Chondrocyte (in vitro differentiated cells): Measurements from ENCODE around the gene SLC25A13. TPM values are rescaled to one million over a fixed set of nuclear protein-coding genes. Genes with fewer than 3 reads are reported as not detected.
"Not testable (repeated sequence)": the region's sequence is repeated elsewhere in the genome, so short reads cannot be mapped to it uniquely, and the experiment has no call there.

Source experiments
- DNase-seq: peaks from one replicate; pipeline ENCODE4 v3.0.0; 2021; ENCODE audit warnings: mixed read lengths, low spot score
- H3K27ac Mint-ChIP-seq: one replicate; pipeline ENCODE4 v1.8.0; 2021; ENCODE audit warnings: mild to moderate bottlenecking, moderate library complexity, mixed read lengths; ENCODE audit not compliant: unreplicated experiment
- H3K27me3 Mint-ChIP-seq: 2 replicates; pipeline ENCODE4 v1.8.0; 2021; ENCODE audit warnings: low read depth, mixed read lengths
- H3K36me3 Mint-ChIP-seq: 2 replicates; pipeline ENCODE4 v1.8.0; 2021; ENCODE audit warnings: low read depth, mixed read lengths
- H3K4me1 Mint-ChIP-seq: 2 replicates; pipeline ENCODE4 v1.8.0; 2021; ENCODE audit warnings: low read depth, mild to moderate bottlenecking, mixed read lengths
- H3K4me3 Mint-ChIP-seq: one replicate; pipeline ENCODE4 v1.8.0; 2021; ENCODE audit warnings: mild to moderate bottlenecking, moderate library complexity, mixed read lengths; ENCODE audit not compliant: unreplicated experiment
- H3K9me3 Mint-ChIP-seq: 2 replicates; pipeline ENCODE4 v1.8.0; 2021; ENCODE audit warnings: low read depth, mixed read lengths
- total RNA-seq: library from RNA; stranded (reverse); gene quantifications from 3 replicates; pipeline ENCODE4 v1.2.1, GENCODE V29; 2021
- TF ChIP-seq, protein P1 (sequence below): fragments of 200-600 bp; sonication (generic); IDR thresholded peaks from 2 replicates; pipeline ENCODE4 v1.5.0; 2021; ENCODE audit warnings: antibody characterized with exemption, mild to moderate bottlenecking, moderate library complexity

Gene SLC25A13
- total RNA-seq, 1 donor from 2014 or later = 26.6 TPM

GRCh38 chr7:96300502-96300901 lies 21.4 kb downstream of the SLC25A13 start:
- TF ChIP-seq, protein P1, sequence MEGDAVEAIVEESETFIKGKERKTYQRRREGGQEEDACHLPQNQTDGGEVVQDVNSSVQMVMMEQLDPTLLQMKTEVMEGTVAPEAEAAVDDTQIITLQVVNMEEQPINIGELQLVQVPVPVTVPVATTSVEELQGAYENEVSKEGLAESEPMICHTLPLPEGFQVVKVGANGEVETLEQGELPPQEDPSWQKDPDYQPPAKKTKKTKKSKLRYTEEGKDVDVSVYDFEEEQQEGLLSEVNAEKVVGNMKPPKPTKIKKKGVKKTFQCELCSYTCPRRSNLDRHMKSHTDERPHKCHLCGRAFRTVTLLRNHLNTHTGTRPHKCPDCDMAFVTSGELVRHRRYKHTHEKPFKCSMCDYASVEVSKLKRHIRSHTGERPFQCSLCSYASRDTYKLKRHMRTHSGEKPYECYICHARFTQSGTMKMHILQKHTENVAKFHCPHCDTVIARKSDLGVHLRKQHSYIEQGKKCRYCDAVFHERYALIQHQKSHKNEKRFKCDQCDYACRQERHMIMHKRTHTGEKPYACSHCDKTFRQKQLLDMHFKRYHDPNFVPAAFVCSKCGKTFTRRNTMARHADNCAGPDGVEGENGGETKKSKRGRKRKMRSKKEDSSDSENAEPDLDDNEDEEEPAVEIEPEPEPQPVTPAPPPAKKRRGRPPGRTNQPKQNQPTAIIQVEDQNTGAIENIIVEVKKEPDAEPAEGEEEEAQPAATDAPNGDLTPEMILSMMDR = no peak

DNA sequence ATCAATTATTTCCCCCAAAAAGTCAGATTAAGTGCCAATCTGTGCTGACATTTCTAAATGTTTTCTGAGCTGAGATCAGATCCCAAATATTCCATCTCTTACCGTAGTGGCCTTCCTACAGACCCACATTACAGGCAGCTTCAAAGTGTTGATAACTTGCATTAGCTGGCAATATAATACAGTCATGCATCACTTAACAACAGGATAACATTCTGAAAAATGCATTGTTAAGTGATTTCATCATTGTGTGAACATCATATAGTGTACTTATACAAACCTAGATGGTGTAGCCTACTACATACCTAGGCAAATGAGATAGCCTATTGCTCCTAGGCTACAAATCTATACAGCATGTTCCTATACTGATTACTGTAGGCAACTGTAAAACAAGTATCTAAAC lies 22.4 kb downstream of the SLC25A13 start:
- H3K27ac Mint-ChIP-seq = no peak overlapping the region
- H3K36me3 Mint-ChIP-seq = peaks cover 3% of the 10 kb centered on the region
- DNase-seq = no peak
- H3K9me3 Mint-ChIP-seq = peaks cover 4% of the 10 kb centered on the region
- H3K4me1 Mint-ChIP-seq = peaks cover 29% of the 10 kb centered on the region
- no peaks in the 10 kb centered on the region for H3K27me3 Mint-ChIP-seq
- no peak overlapping the region for H3K4me3 Mint-ChIP-seq
- TF ChIP-seq, protein P1 = no peak

More at GRCh38 chr7:96300502-96300901, 21.4 kb downstream of the SLC25A13 start:
- Mint-ChIP-seq H3K4me1 (peaks cover 32% of the 10 kb centered on the region), H3K27ac (no peak overlapping the region), H3K9me3 (peaks cover 4% of the 10 kb centered on the region), H3K4me3 (no peak overlapping the region), H3K36me3 (no peaks in the 10 kb centered on the region), H3K27me3 (no peaks in the 10 kb centered on the region)
- no peak for DNase-seq

- Mint-ChIP-seq H3K4me1 (peaks cover 13% of the 10 kb centered on the region), H3K4me3 (no peak overlapping the region), H3K27me3 (no peaks in the 10 kb centered on the region), H3K27ac (no peak overlapping the region), H3K36me3 (peaks cover 3% of the 10 kb centered on the region), H3K9me3 (peaks cover under 1% of the 10 kb centered on the region)
- no peak for DNase-seq
- TF ChIP-seq, protein P1 = no peak
Observed at GRCh38 chr7:96297876-96298275, 24.0 kb downstream of the SLC25A13 start.

DNA sequence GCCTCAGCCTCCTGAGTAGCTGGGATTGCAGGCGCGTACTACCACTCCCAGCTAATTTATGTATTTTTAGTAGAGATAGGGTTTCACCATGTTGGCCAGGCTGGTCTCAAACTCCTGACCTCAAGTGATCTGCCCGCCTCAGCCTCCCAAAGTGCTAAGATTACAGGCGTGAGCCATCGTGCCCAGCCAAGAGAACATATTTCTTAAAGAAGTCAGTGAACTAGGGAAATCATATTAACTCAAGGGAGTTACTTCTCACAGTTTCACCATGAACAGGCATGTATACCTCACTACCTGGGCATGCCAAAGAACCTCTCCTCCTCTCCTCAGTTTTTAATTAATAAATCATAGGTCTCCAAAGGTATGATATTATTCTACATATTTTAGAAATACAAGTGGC lies 24.5 kb downstream of the SLC25A13 start:
- H3K36me3 Mint-ChIP-seq, DNase-seq, H3K27ac Mint-ChIP-seq, H3K27me3 Mint-ChIP-seq, H3K9me3 Mint-ChIP-seq, H3K4me3 Mint-ChIP-seq: not testable (repeated sequence)
- peaks cover 13% of the 10 kb centered on the region for H3K4me1 Mint-ChIP-seq

DNA sequence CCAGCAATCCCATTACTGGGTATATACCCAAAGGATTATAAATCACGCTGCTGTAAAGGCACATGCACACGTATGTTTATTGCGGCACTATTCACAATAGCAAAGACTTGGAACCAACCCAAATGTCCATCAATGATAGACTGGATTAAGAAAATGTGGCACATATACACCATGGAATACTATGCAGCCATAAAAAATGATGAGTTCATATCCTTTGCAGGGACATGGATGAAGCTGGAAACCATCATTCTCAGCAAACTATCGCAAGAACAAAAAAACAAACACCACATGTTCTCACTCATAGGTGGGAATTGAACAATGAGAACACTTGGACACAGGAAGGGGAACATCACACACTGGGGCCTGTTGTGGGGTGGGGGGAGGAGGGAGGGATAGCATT lies 28.0 kb downstream of the SLC25A13 start:
- DNase-seq = not testable (repeated sequence)

GRCh38 chr7:96287559-96287958 lies 34.3 kb downstream of the SLC25A13 start:
- peaks cover 7% of the 10 kb centered on the region for H3K9me3 Mint-ChIP-seq

More for the DNA sequence above, 28.0 kb downstream of the SLC25A13 start:
- H3K27ac Mint-ChIP-seq, H3K4me1 Mint-ChIP-seq, H3K27me3 Mint-ChIP-seq, H3K4me3 Mint-ChIP-seq, H3K9me3 Mint-ChIP-seq: not testable (repeated sequence)
- H3K36me3 Mint-ChIP-seq = peaks cover 11% of the 10 kb centered on the region

More at GRCh38 chr7:96287559-96287958, 34.3 kb downstream of the SLC25A13 start:
- TF ChIP-seq, protein P1 = no peak
- Mint-ChIP-seq H3K36me3 (peaks cover 6% of the 10 kb centered on the region), H3K27me3 (no peaks in the 10 kb centered on the region), H3K4me3 (no peak overlapping the region), H3K4me1 (peaks cover 9% of the 10 kb centered on the region), H3K27ac (no peak overlapping the region)
- DNase-seq = no peak
